HG02759 (cell line): Measurements from ENCODE around the gene LMNA.
"Not testable (repeated sequence)": the region's sequence is repeated elsewhere in the genome, so short reads cannot be mapped to it uniquely, and the experiment has no call there.

Source experiments
- ATAC-seq: cut with Tn5 transposase; IDR thresholded peaks from one replicate; pipeline ENCODE4 v1.9.1; 2021; ENCODE audit warnings: mild to moderate bottlenecking, moderate library complexity; ENCODE audit not compliant: unreplicated experiment

Gene LMNA

GRCh38 chr1:156103521-156103947 is 11.0 kb upstream of the LMNA start:
- no peak for ATAC-seq

DNA sequence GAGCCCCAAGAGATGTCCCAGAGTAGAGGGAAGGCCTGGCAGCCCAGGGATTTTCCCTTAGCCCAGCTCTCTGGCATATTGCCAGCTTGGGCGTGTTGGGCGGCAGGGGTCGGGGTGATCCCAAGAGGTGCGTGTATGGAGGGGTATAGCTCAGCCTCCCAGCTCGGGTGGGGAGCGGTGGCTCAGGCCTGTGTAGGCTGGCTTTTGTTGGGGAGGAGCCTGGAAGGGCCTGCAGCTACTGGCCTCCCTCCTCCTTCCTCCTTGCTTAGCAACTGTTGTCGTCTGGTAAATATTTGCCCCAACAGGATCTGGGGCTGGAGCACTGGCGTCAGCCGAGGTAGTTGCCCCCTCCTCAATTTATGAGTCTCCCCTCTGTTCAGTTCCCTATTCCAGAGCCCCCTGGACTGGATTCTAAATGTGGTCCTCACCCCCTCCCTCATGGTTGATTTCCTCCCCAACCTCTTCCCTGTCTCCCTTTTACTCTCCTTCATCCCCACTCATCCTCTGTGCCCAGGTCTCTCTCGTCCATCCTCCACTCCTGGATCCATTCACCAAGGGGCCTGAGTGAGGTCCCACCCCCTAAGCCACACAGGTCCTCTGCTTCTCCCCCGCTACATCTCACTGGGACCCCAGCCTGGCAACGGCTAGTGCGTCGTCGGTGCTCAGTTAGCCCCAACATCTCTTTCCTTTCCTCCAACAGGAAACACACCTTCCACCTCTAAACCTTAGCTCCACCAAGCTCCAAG is 10.3 kb upstream of the LMNA start:
- ATAC-seq: no peak

GRCh38 chr1:156104861-156105832 is 9.4 kb upstream of the LMNA start:
- no peak for ATAC-seq

DNA sequence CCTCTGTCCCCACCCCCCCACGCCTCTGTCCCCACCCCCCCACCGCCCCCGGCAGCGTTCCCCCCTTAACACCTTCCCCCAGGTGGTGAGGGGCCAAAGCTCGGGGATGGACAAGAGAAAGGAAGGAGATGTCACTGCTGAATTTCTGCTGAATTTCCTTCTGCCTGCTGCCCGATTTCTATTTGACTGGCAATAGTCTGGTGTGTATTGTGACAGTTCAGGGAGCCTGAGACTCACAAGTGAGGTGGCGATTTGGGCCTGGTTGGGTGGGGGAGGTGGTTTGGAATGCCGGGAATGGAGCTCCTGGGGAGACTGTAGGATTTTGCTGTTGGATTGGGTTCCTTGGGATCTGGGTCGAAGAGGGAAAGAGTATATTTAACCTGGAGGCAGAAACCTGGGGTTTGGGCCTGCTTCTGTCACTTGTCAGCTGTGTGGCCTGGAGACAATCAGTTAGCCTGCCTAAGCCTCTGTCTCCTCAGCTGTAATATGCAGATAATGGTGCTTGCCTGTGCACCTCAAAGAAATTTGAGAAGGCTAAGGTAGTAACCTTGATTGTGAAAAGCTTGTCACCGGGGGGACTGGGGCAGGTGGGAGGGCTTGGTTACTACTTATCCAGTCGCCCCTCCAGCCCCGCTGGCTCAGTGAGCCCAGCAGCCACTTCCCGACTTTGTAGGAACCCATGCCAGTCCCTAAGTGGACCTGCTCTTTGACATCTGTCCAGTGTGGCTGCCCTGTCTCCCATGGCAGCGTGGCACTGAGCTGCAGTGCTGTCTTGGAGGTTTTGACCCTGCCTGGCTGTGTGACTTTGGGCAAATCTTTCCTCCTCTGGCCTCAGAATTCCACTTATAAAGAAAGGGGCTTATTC is 7.7 kb upstream of the LMNA start:
- peak; percentile 1 for ATAC-seq

- no peak for ATAC-seq
Observed at GRCh38 chr1:156108057-156108456, 6.5 kb upstream of the LMNA start.

DNA sequence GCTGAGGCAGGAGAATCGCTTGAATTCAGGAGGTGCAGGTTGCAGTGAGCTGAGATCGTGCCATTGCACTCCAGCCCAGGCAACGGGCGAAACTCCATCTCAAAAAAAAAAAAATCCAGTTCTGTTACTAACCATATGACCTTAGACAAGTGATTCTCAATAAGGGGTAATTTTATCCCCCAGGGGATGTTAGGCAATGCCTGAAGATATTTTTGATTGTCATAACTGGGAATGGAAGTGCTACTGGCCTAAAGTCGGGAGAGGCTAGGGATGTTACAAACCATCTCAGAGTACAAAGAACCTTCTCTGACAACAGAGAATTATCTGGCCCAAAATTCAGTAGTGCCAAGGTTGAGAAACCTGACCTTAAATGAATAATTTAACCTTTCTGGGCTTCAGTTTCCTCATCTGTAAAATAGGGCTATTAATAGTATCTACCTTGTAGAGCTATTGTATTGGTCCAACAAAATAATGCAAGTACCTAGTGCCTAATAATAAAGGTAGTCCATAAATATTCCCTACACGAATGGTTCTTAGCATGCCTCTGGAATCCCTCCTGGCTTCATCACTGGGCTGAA is 5.8 kb upstream of the LMNA start:
- no peak for ATAC-seq

DNA sequence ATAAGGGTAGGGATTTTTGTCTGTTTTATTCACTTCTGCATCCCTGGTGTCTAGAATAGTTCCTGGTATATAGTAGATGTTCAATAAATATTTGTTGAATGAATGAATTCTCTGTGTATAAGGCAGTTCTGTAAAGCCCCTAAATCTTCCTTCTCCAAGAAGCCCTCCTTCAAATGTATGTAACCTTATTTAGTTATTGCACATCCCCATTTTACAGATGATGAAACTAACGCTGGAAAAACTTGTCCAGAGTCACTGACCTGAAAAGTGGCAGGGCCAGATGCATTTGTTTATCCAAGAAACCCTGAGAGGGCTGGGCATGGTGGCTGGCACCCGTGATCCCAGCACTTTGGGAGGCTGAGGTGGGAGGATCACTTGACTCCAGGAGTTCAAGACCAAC is 4.3 kb upstream of the LMNA start:
- ATAC-seq: no peak

DNA sequence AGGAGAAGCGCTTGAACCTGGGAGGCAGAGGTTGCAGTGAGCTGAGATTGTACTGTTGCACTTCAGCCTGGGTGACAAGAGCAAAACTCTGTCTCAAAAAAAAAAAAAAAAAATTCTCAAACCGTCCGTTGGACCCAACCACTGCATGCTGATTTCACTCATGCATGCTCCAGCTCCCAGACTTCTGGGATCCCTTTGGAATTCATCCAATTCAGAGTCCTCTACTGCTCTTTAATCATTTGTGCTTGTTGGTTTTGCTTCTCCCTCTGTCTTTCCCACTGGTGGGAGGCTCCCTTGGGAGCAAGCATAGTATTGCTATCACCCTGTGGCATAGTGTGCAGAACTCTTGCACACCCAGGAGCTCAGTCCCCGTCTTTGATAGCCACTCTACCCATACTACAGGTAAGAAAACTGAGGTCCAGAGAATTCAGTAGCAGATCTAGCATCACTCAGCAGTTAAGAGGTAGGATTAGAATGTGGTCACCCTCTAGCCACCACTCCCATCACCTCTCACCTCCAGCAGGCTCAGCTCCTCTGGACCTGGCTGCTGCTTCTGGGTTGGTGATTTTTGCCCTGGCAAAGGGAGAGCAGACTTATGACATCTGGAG is 3.1 kb upstream of the LMNA start:
- no peak for ATAC-seq

DNA sequence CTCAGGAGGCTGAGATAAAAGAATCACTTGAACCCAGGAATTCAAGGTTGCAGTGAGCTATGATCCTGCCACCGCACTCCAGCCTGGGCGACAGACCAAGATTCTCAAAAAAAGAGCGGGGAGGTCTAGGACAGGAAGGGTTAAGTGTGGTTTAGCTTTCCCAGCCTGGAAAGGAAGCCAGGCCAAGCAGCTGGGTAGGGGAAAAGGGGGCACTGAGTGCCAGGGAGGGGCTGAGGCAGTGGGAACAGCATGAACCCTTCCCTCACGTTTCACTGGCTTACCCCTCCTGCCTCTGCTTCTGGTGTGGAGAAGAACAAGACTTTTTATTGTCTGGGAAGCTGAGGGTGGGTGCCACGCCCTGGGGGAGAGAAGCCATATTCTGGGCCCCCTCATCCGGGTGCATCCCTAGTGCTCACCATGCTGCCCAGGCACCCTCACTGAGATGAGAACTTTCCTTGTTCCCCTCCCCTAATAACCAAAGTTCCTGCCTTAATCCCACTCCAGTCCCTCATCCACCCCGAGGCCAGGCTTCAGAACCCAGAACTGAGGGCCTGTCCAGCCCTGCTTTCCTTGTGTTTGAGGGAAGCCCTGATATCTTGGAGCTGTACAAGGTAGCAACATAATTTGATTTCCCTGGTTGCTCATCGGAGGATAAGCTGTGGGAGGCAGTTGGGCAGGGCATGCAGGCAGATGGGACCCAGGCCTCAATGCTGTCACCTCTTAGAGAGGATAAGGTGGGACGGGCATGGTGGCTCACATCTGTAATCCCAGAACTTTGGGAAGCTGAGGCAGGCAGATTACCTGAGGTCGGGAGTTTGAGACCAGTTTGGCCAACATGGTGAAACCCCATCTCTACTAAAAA is 2.0 kb upstream of the LMNA start:
- no peak for ATAC-seq

- no peak for ATAC-seq
Observed at GRCh38 chr1:156113282-156113950, 1.1 kb upstream of the LMNA start.

- ATAC-seq: peak; percentile 24
Observed at GRCh38 chr1:156114919-156115513, 505 bp downstream of the LMNA start.

DNA sequence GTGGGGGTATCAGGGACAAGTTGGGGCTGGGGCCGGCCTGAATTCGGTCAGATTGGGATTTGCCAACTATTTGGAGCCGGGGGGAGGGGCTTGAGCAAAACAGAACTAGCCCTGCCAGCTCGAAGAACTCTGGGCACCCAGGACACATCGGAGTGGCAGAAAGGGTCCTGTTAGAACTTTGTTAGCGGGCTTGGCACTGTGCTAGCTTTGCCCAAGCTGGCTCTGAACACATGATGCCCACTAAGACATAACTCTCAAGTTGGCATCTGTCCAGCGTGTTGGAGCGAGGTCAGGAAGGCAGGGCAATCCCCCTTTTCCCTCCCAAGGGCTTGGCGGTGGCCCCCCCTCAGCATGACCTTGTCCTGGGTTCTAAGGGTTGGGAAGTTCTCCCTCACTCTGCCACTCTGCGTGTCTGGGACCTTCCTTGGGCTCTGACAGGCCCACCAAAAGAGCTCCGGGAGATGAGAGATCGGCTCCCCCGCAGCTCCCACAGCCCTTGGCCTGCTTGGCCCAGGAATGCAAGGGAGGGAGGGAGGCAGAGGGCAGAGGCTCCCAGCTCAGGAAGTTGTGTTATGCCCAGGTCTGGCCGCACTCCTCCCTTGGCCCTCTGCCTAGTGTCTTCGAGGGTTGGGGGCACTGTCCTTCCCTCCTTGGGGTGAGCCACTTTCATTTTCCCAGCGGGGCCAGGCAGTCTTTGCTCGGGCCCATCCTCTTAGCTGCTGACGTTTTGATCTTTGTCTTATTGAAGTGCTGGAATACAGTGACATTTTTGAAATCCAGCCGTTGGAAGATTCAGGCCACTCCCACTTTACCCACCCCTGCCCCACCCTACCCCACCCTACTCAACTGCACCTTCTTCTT is 1.2 kb downstream of the LMNA start:
- ATAC-seq: no peak

- ATAC-seq: not testable (repeated sequence)
Observed at GRCh38 chr1:156116731-156117130, 2.2 kb downstream of the LMNA start.

GRCh38 chr1:156117414-156118176 is 3.1 kb downstream of the LMNA start:
- ATAC-seq: no peak

- no peak for ATAC-seq
Observed at GRCh38 chr1:156118177-156118868, 3.8 kb downstream of the LMNA start.
